Pancreas (tissue), 10 donors: ENCODE results near the gene RHOH. TPM values are rescaled to one million over a fixed set of nuclear protein-coding genes. Genes with fewer than 3 reads are reported as not detected.
"Not testable (repeated sequence)": the region's sequence is repeated elsewhere in the genome, so short reads cannot be mapped to it uniquely, and the experiment has no call there.

Experiments used
- ATAC-seq, 4 donors: fragments of 200-7000 bp; cut with Tn5 transposase; one replicate each; pipeline versions ENCODE4 v1.8.0 to v1.9.1; 2020; ENCODE audit warnings: mild to moderate bottlenecking in 4 of 4, moderate library complexity in 4 of 4
- DNase-seq, 6 donors: peaks; one replicate each; pipeline ENCODE4 v3.0.0-alpha.2; 2020
- FAIRE-seq: peaks from 2 replicates; lab custom pipeline; 2012; peaks lifted over from hg19 to GRCh38; lab: Jason Lieb, UNC
- H3K27ac ChIP-seq, 4 donors: fragments of 200-600 bp; sonication (generic); 1 replicate in 3 of 4; 2 replicates in 1 of 4; pipeline versions ENCODE4 v1.5.0 to v1.8.0; 2020
- H3K27me3 ChIP-seq, 4 donors: fragments of 200-600 bp; one replicate each; pipeline ENCODE4 v1.8.0; 2021
- H3K36me3 ChIP-seq, 3 donors: fragments of 200-600 bp; sonication (generic) in 1 of 3; one replicate each; pipeline versions ENCODE4 v1.5.0 to v1.8.0; 2020 to 2021
- H3K4me1 ChIP-seq, 3 donors: fragments of 200-600 bp; one replicate each; pipeline ENCODE4 v1.8.0; 2021
- H3K4me3 ChIP-seq, 4 donors: fragments of 200-600 bp; sonication (generic) in 2 of 4; one replicate each; pipeline versions ENCODE4 v1.5.0 to v1.8.0; 2020 to 2021
- H3K9me3 ChIP-seq, 4 donors: fragments of 200-600 bp; one replicate each; pipeline ENCODE4 v1.8.0; 2021
- CTCF ChIP-seq, 4 donors: fragments of 200-600 bp; sonication (generic) in 3 of 4; IDR thresholded peaks; one replicate each; pipeline versions ENCODE4 v1.5.0 to v1.8.0; 2021; ENCODE audit warnings: antibody characterized with exemption in 4 of 4
- WGBS, 2 donors: extraction: QIAGEN DNeasy Blood & Tissue Kit; methylation state at CpG; one replicate each; pipeline ENCODE4 v1.1.7; 2013; 5-methylcytosine and 5-hydroxymethylcytosine counted together
- intact Hi-C, 3 donors: fragments of 100-400 bp; cut with DNase I; formaldehyde crosslinking; loops; one replicate each; pipeline versions ENCODE4 v1.11.1 to v1.14.2; 2022
- polyA plus RNA-seq, 2 donors: library from polyadenylated mRNA; stranded (reverse); fragments of 200-250 nt; gene quantifications; one replicate each; pipeline ENCODE4 v1.2.3, GENCODE V29; 2013
- total RNA-seq, 6 donors: library from RNA; stranded (reverse); fragmentation: NEBNext Ultra II Directional in 4 of 6; extraction: Animal tissue kit (Norgen Biotek cat#: 25700) in 4 of 6; gene quantifications; one replicate each; pipeline versions ENCODE4 v1.2.1 to v1.2.4, GENCODE V29; 2021 to 2023
- donor health status: healthy with polysubstance abuse.
- donor health status: DM: no; HTN: no; CAD: no; lungs with moderate emphysema.
- donor health status: DM: no; HTN: no; CAD: no.
- donor health status: control.
- donor health status: control.
- donor health status: Bipolar disorder and iron deficiency.
- donor health status: DM: yes; HTN: yes; CAD: no.
- donor health status: DM: no; HTN: no; CAD: no.
- donor health status: DM: no; HTN: no; CAD: no.
- donor health status: DM: yes; HTN: yes; CAD: no.

RHOH gene
- total and polyA plus RNA-seq, 8 donors: 0.08 to 1.8 (median 0.49) TPM

GRCh38 chr4:40275065-40275730 lies 78.4 kb downstream of the RHOH start:
- Histone ChIP-seq H3K27me3 (no peaks in the 10 kb centered on the region), H3K27ac (no peak overlapping the region), H3K4me3 (no peak overlapping the region), H3K9me3 (no peaks in the 10 kb centered on the region), H3K36me3 (no peaks in the 10 kb centered on the region), H3K4me1 (no peaks in the 10 kb centered on the region)
- DNase-seq: no peak
- intact Hi-C loops: no loop called here
- ATAC-seq: no peak
- no peak for TF ChIP-seq CTCF (IDR thresholded peaks at IDR 0.05)
- FAIRE-seq: no peak
- 90 to 92% methylated on average over 3 of the region's 3 CpGs for WGBS, 2 donors

- no peaks in the 10 kb centered on the region for H3K36me3 ChIP-seq
- intact Hi-C loops: no loop called here
- FAIRE-seq (no peak), DNase-seq (no peak), ATAC-seq (no peak)
- no peak for TF ChIP-seq CTCF (IDR thresholded peaks at IDR 0.05)
- no peaks in the 10 kb centered on the region for H3K9me3 ChIP-seq
- H3K4me3 ChIP-seq: no peak overlapping the region
- no peaks in the 10 kb centered on the region for H3K27me3 ChIP-seq
- H3K4me1 ChIP-seq: no peaks in the 10 kb centered on the region
- WGBS, 2 donors: 87 to 96% methylated on average over 4 of the region's 4 CpGs
- no peak overlapping the region for H3K27ac ChIP-seq
Measured at GRCh38 chr4:40276546-40276945, 79.7 kb downstream of the RHOH start.

DNA sequence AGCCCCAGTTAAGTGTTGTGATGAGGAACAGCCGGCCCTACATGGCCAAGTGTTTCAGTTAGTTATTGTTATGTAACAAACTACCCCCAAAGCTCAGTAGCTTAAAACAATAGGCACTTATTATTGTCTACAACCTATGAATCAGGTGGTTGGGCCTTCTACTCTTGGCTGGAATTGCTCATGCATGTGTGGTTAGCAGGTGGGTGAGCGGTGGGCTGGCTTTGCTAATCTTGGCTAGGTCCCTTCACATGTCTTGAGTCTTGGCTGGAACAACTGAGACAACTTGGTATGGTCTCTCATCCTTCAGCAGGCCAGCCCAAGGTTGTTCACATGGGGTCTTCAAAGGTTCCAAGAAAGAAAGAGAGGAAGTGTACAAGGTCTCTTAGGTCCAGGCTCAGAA lies 83.8 kb downstream of the RHOH start:
- TF ChIP-seq CTCF (IDR thresholded peaks at IDR 0.05): no peak

DNA sequence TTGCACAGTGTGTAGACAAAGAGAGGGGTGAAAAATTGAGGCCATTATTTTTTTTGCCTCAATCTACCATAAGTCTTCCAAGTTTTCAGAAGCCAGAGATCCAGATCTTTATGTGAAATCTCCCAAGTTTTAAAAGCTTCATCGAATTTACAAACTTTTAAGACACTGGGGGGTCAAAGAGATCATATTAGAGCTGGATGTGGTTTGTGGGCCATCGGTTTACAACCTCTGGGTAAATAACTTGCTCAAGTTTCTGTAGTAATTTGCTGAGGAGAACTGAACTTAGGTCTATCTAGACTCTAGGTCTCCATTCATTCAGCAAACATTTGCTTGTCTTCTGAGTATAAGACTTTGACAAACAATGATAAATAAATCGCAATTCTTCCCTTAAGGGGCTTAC lies 84.3 kb downstream of the RHOH start:
- Histone ChIP-seq H3K9me3 (no peaks in the 10 kb centered on the region), H3K4me3 (no peak overlapping the region), H3K27ac (no peak overlapping the region), H3K4me1 (no peaks in the 10 kb centered on the region), H3K27me3 (no peaks in the 10 kb centered on the region), H3K36me3 (no peaks in the 10 kb centered on the region)
- no peak for DNase-seq
- WGBS, 2 donors: 59 to 66% methylated on average over 3 of the region's 3 CpGs
- no peak for ATAC-seq
- no peak for TF ChIP-seq CTCF (IDR thresholded peaks at IDR 0.05)
- intact Hi-C loops: no loop called here
- no peak for FAIRE-seq

More for the DNA sequence above, 83.8 kb downstream of the RHOH start:
- no peaks in the 10 kb centered on the region for H3K27me3 ChIP-seq
- DNase-seq (no peak), FAIRE-seq (no peak), ATAC-seq (no peak)
- intact Hi-C loops: no loop called here
- no peaks in the 10 kb centered on the region for H3K4me1 ChIP-seq
- no peaks in the 10 kb centered on the region for H3K36me3 ChIP-seq
- 88 to 91% methylated on average over 2 of the region's 2 CpGs for WGBS, 2 donors
- H3K4me3 ChIP-seq: no peak overlapping the region
- H3K27ac ChIP-seq: no peak overlapping the region
- no peaks in the 10 kb centered on the region for H3K9me3 ChIP-seq

DNA sequence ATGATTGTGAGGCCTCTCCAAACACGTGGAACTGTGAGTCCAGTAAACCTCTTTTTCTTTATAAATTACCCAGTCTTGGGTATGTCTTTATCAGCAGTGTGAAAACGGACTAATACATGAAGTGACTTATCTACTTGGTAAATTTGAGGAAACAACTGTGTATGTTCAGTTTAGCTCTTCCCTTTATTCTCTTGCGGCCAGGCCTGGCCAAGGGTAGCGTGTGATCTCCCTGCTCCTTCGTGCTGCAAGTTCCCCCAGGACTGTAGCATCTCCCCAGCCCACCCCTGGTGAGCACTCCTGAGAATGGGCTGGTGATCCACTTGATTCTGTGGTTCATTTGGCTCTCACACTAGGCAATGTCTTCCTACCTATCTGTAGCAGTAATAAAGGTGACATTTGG lies 85.1 kb downstream of the RHOH start:
- no peak overlapping the region for H3K27ac ChIP-seq
- intact Hi-C loops: no loop called here
- 74 to 83% methylated on average over 5 of the region's 5 CpGs for WGBS, 2 donors
- TF ChIP-seq CTCF (IDR thresholded peaks at IDR 0.05): no peak
- ATAC-seq (no peak), FAIRE-seq (no peak), DNase-seq (no peak)
- H3K4me3 ChIP-seq: no peak overlapping the region
- no peaks in the 10 kb centered on the region for H3K36me3 ChIP-seq
- H3K9me3 ChIP-seq: no peaks in the 10 kb centered on the region
- no peaks in the 10 kb centered on the region for H3K4me1 ChIP-seq
- no peaks in the 10 kb centered on the region for H3K27me3 ChIP-seq

DNA sequence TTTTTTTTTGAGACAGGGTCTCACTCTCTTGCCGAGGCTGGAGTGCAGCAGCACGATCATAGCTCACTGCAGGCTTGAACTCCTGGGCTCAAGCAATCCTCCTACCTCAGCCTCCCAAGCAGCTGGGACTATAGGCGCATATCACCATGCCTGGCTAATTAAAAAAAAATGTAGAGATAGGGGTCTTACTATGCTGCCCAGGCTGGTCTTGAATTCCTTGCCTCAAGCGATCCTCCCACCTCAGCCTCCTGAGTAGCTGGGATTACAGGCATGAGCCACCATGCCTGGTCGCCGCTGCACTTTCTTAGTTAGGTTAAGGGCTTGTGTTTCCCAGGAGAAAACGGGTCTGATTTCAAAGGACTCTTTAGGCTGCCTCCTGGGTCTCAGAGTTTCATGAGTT lies 86.0 kb downstream of the RHOH start:
- ATAC-seq, H3K27me3 ChIP-seq, H3K9me3 ChIP-seq, H3K4me1 ChIP-seq, H3K4me3 ChIP-seq, intact Hi-C loops, DNase-seq, H3K27ac ChIP-seq, FAIRE-seq, H3K36me3 ChIP-seq: not testable (repeated sequence)
- 90 to 97% methylated on average over 7 of the region's 7 CpGs for WGBS, 2 donors
